OCI-M2 (cell line): ENCODE measurements around the gene FBXO2.

Experiments used
- DNase-seq: peaks from one replicate; lab custom pipeline; 2025; ENCODE audit not compliant: unreplicated experiment; lab: John Stamatoyannopoulos, UW

The FBXO2 gene

DNA sequence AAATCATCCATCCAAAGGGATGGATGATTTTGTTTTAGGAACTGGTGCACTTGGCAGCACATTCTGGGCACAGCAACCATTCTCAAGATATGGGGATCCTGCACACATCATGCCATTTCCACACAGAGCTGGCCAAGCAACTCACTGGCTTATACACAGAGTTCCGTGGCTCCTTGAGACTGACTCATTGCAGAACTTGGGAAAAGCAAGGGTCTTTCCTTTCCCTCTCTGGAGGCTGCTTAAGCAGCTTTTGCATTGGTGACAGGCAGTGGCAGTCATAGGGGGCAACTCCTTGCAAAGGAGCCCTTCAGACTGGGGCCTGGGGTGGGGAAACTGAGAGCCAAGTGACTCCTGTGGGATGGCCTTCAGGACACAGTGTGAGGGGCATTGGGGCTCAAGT is 28.6 kb upstream of the FBXO2 start:
- DNase-seq: no peak

- DNase-seq: no peak
Observed at GRCh38 chr1:11682287-11682771, 28.1 kb upstream of the FBXO2 start.

GRCh38 chr1:11681071-11681771 is 27.0 kb upstream of the FBXO2 start, which contains the start of gene MAD2L2:
MAD2L2 (minus strand) TSS chr1:11681148; CDS start chr1:11680601, 547 bp downstream.
- peak; percentile 63 for DNase-seq

- DNase-seq: no peak
Observed at GRCh38 chr1:11680270-11681070, 26.2 kb upstream of the FBXO2 start.

DNA sequence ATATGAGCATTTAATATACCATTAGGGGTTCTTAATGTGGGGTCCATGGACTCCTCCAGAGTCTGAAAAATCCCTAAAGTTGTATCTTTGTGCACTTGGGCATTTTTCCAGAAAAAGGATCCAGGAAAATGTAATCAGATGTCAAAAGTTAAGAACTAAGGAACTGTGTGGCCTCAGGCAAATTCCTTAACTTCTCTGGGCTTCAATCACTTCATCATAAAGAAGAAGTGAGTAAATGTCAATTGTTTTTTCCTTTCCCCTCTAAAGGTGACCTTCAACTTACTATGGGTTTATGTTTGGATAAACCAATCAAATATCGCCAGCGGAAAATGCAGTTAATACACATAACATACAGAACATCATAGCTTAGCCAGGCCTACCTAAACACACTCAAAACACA is 24.2 kb upstream of the FBXO2 start:
- no peak for DNase-seq

GRCh38 chr1:11676386-11677103 is 22.3 kb upstream of the FBXO2 start:
- no peak for DNase-seq

- no peak for DNase-seq
Observed at GRCh38 chr1:11675325-11675724, 21.1 kb upstream of the FBXO2 start.

DNA sequence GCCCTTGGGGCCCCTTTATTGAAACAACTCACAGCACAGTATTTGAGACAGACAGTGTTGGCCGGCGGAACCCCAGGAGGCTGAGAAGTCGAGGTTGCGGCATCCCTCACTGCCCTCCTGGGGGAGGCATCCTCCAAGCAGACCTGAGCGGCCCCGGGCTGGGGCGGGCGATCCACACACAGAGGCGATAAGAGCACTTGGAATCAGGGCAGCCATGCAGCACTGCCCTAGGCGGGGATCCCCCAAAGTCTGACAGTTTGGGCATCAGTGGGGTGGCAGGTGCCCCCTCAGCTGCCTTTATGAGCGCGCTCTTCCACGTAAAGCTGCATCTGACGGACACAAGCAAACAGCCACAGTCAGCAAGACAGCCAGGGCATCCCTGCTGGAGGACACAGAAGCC is 20.3 kb upstream of the FBXO2 start:
- DNase-seq: no peak

GRCh38 chr1:11673089-11673769 is 19.0 kb upstream of the FBXO2 start:
- DNase-seq: no peak

DNA sequence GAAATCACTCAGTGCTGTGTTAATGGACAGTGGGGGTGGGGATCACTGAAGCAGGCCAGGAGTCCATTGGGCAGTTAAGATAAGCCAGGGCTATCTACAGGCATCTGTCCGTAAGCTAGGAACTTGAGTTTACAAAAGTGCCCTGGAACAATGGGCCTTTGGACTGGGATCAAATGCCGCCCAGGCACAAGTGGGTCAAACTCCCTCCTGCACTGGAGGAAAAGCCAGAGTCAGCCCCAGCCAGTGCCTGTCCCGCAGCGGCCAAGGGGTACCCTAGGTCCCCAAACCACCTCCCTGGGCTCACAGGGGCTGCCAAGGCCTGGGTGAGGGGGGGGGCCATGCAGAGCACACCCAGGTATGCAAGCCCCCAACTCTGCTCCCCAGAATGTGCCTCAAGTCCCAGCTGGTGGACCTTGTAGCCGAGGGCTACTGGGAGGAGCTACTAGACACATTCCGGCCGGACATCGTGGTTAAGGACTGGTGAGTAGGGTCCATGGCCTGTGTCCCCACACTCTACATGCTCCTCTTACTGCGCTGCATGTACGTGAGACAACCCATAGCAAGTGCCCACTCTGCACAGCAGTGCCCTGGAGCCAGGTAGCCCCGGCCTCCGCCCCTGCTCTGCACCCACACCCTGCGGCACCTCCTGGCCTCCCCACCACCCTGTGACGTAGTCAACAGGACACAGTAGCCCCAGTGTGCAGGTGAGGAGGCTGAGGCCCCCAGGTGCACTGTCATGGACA is 17.5 kb upstream of the FBXO2 start:
- no peak for DNase-seq

DNA sequence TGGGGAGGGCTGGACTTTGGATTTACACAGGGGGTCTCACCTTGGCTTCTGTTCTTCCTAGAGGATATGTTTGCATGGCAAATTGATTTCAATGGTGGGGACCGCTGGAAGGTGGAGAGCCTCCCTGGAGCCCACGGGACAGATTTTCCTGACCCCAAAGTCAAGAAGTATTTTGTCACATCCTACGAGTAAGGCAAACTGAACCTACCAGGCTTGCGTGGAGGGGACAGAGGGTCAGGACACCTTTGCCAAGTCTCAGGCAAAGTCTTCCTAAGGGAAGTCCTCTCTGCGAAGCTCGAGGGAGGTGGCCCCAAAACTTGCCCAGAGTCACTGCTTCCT is 16.9 kb upstream of the FBXO2 start:
- no peak for DNase-seq

GRCh38 chr1:11670747-11671146 is 16.5 kb upstream of the FBXO2 start:
- no peak for DNase-seq

DNA sequence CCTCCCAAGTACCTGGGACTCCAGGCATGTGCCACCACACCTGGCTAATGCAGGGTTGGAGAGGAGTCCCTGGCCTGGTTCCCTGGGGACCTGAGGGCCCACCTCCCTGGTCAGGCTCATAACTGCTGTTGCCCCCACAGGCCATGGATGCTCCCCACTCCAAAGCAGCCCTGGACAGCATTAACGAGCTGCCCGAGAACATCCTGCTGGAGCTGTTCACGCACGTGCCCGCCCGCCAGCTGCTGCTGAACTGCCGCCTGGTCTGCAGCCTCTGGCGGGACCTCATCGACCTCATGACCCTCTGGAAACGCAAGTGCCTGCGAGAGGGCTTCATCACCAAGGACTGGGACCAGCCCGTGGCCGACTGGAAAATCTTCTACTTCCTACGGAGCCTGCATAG is 14.3 kb upstream of the FBXO2 start:
- no peak for DNase-seq

DNA sequence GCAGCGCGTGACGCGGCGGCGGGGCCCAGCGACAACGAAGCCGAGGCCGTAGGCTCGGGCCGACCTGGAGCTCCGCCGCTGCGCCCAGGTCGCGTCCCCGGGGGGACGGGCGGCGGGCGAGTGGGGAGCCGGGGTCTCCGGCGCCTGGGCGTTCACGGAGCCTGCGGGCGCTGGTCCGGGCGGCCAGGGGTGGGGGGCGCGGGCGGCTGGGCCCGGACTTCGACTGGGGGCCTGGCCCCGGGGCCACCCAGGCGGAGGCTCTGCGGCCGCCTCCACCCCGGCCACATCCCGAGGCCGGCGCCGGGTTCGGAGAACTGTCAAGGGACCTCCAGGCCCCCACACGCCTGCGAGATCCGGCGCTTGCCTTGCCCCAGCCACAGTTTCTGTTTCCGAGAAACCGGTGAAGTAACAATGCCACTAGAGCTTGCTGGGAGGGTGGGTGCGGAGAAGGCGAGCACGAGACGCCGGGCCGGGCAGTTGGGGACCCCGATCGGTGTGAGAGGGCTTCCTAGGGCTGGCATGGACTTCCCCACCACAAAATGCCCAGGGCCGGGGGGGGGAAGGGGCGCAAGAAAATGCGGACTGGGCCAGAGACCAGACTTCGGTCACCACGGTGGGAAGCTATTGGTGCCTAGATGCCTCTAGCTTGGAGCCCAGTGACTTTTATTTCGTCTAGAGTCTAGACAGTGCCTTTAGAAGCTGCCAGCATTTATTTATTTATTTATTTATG is 10.3 kb upstream of the FBXO2 start:
- DNase-seq: no peak

DNA sequence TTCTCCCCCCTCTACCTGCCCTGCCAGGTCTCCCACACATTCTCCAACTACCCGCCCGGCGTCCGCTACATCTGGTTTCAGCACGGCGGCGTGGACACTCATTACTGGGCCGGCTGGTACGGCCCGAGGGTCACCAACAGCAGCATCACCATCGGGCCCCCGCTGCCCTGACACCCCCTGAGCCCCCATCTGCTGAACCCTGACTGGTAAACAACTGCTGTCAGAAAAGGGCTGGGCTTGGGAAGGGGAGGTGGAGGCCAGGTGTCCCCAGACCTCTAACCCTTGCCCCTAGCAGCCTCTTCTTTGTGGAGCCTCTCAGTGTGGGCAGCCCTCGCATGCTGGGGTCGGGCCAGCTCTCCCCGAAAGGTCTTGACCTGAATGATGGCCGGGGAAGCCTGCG is 6.9 kb upstream of the FBXO2 start:
- DNase-seq: no peak

GRCh38 chr1:11659748-11660147 is 5.5 kb upstream of the FBXO2 start:
- DNase-seq: no peak

GRCh38 chr1:11658542-11658941 is 4.3 kb upstream of the FBXO2 start:
- DNase-seq: no peak

DNA sequence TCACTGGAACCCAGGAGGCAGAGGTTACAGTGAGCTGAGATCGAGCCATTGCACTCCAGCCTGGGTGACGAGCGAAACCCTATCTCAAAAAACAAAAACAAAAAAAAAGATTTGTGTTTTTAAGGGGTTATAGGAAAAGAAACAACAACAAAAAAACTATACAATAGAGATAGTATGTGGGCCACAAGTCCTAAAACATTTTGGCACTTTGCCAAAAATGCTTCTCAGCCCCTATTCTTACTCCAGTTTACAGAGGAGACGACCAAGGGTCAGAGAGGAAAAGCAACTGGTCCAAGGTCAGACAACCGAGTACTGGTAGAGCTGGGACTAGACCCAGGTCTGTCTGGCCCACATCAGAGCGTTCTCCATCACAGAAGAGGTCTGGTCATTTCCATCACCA is 3.4 kb upstream of the FBXO2 start:
- no peak for DNase-seq

GRCh38 chr1:11654939-11655808 is 945 bp upstream of the FBXO2 start:
- no peak for DNase-seq
